SK-N-SH (cell line): ENCODE measurements around the gene RB1. TPM values are rescaled to one million over a fixed set of nuclear protein-coding genes. Genes with fewer than 3 reads are reported as not detected.

ENCODE experiments used
- CTCF ChIA-PET: fragments of 300-600, 350-600 bp; formaldehyde crosslinking; extraction: SDS; loops from one replicate; lab custom pipeline; 2021; lab: Yijun Ruan, JAX
- POLR2A ChIA-PET: fragments of 350-600 bp; sonication (Branson Sonifier 250); formaldehyde crosslinking; extraction: SDS; loops from one replicate; lab custom pipeline; 2020; ENCODE audit warnings: antibody characterized with exemption, inconsistent platforms; lab: Yijun Ruan, JAX
- DNase-seq: peaks from one replicate; pipeline ENCODE4 v3.0.0; 2012
- H2AFZ ChIP-seq: fragments of 200-600 bp; sonication (generic); 2 replicates; pipeline ENCODE4 v1.8.1; 2016; ENCODE audit warnings: antibody characterized with exemption, mild to moderate bottlenecking, low read depth
- H3F3A ChIP-seq: fragments of 200-600 bp; sonication (generic); replicated peaks from 2 replicates; pipeline ENCODE3; 2016; ENCODE audit warnings: antibody characterized with exemption, mild to moderate bottlenecking; ENCODE audit not compliant: insufficient read depth
- H3K27ac ChIP-seq, 2 experiments: fragments of 200-500 bp in 1 of 2; fragments of 200-600 bp in 1 of 2; sonication (Bioruptor generic) in 1 of 2; sonication (generic), shearing (Covaris generic) in 1 of 2; 2 replicates each; pipeline versions ENCODE4 v1.5.1 to v1.6.1; 2014 to 2016; ENCODE audit warnings: low read depth in 2 of 2, inconsistent platforms in 1 of 2, low read length in 1 of 2, mild to moderate bottlenecking in 1 of 2, mixed read lengths in 1 of 2
- H3K27me3 ChIP-seq: fragments of 200-600 bp; sonication (generic), shearing (Covaris generic); 2 replicates; pipeline ENCODE4 v1.6.1; 2016; ENCODE audit warnings: mixed run types; ENCODE audit not compliant: insufficient read depth
- H3K36me3 ChIP-seq, 2 experiments: fragments of 200-500 bp in 1 of 2; fragments of 200-600 bp in 1 of 2; sonication (Bioruptor generic) in 1 of 2; sonication (generic) in 1 of 2; replicated peaks in 1 of 2; 2 replicates each; pipeline versions ENCODE3 to v1.5.1; 2014 to 2016; ENCODE audit warnings: low read length in 1 of 2, mild to moderate bottlenecking in 1 of 2; ENCODE audit not compliant: insufficient read depth in 2 of 2, control insufficient read depth in 1 of 2
- H3K4me1 ChIP-seq, 2 experiments: fragments of 200-500 bp in 1 of 2; fragments of 200-600 bp in 1 of 2; sonication (Bioruptor generic) in 1 of 2; sonication (generic), shearing (Covaris generic) in 1 of 2; 2 replicates each; pipeline versions ENCODE4 v1.5.1 to v1.6.1; 2014 to 2016; ENCODE audit warnings: low read depth in 1 of 2, low read length in 1 of 2, mixed run types in 1 of 2; ENCODE audit not compliant: insufficient read depth in 2 of 2, control insufficient read depth in 1 of 2
- H3K4me2 ChIP-seq: fragments of 200-600 bp; sonication (generic), shearing (Covaris generic); 2 replicates; pipeline ENCODE4 v1.6.1; 2017; ENCODE audit warnings: mixed run types
- H3K4me3 ChIP-seq, 2 experiments: fragments of 200-500 bp in 1 of 2; fragments of 200-600 bp in 1 of 2; sonication (Bioruptor generic) in 1 of 2; sonication (generic), shearing (Covaris generic) in 1 of 2; 2 replicates each; pipeline versions ENCODE4 v1.5.1 to v1.8.1; 2014 to 2016; ENCODE audit warnings: low read depth in 2 of 2, inconsistent platforms in 1 of 2, low read length in 1 of 2, mild to moderate bottlenecking in 1 of 2, mixed read lengths in 1 of 2, moderate library complexity in 1 of 2
- H3K79me2 ChIP-seq: fragments of 200-600 bp; sonication (generic); 2 replicates; pipeline ENCODE4 v1.8.1; 2017; ENCODE audit warnings: mild to moderate bottlenecking; ENCODE audit not compliant: insufficient read depth
- H3K9ac ChIP-seq: fragments of 200-600 bp; sonication (generic); 2 replicates; pipeline ENCODE4 v1.6.1; 2017; ENCODE audit warnings: mixed run types
- H3K9me2 ChIP-seq: fragments of 200-600 bp; sonication (generic); 2 replicates; pipeline ENCODE4 v1.6.1; 2017; ENCODE audit warnings: mixed run types
- H3K9me3 ChIP-seq: fragments of 200-600 bp; sonication (generic); 2 replicates; pipeline ENCODE4 v1.6.1; 2017; ENCODE audit warnings: mixed run types, mild to moderate bottlenecking, moderate library complexity
- H4K20me1 ChIP-seq: fragments of 200-600 bp; sonication (generic); 2 replicates; pipeline ENCODE4 v1.6.1; 2017; ENCODE audit warnings: mild to moderate bottlenecking, mixed run types; ENCODE audit not compliant: insufficient read depth
- CHD2 ChIP-seq: fragments of 150-350 bp; IDR thresholded peaks from 2 replicates; pipeline ENCODE4 v1.6.1; 2018; ENCODE audit warnings: low read length; ENCODE audit not compliant: partially characterized antibody
- EP300 ChIP-seq, 2 experiments: IDR thresholded peaks; 2 replicates each; pipeline versions ENCODE4 v1.4.0 to v1.6.1; 2012; ENCODE audit warnings: borderline replicate concordance in 1 of 2, low read depth in 1 of 2, low read length in 1 of 2
- FOSL2 ChIP-seq: IDR thresholded peaks from 2 replicates; pipeline ENCODE4 v1.4.0; 2012; ENCODE audit warnings: low read depth, mild to moderate bottlenecking, moderate library complexity, borderline replicate concordance
- FOXJ3 ChIP-seq: sonication (generic); formaldehyde crosslinking; IDR thresholded peaks from 2 replicates; pipeline ENCODE4 v1.5.1; 2020; ENCODE audit warnings: mild to moderate bottlenecking, missing genetic modification reagents
- JUND ChIP-seq: IDR thresholded peaks from 2 replicates; pipeline ENCODE4 v1.4.0; 2012
- NFIC ChIP-seq: IDR thresholded peaks from 2 replicates; pipeline ENCODE4 v1.4.0; 2012; ENCODE audit warnings: borderline replicate concordance
- RFX5 ChIP-seq: IDR thresholded peaks from 2 replicates; pipeline ENCODE4 v1.6.1; 2012; ENCODE audit warnings: mild to moderate bottlenecking, improper control_type of control experiment, low read length
- SIN3A ChIP-seq: IDR thresholded peaks from 2 replicates; pipeline ENCODE4 v1.6.1; 2012; ENCODE audit warnings: low read depth, mild to moderate bottlenecking, low read length, moderate library complexity, borderline replicate concordance
- SMC3 ChIP-seq: IDR thresholded peaks from 2 replicates; pipeline ENCODE4 v1.6.1; 2012; ENCODE audit warnings: low read depth, low read length, improper control_type of control experiment
- TEAD4 ChIP-seq: IDR thresholded peaks from 2 replicates; pipeline ENCODE4 v1.4.0; 2012; ENCODE audit warnings: mild to moderate bottlenecking, borderline replicate concordance; ENCODE audit not compliant: insufficient read depth
- YY1 ChIP-seq: IDR thresholded peaks from 2 replicates; pipeline ENCODE4 v1.4.0; 2012; ENCODE audit warnings: low read depth, mild to moderate bottlenecking
- WGBS: methylation state at CpG from one replicate; pipeline ENCODE4 v1.1.6; 2017; ENCODE audit warnings: low lambda C conversion rate; 5-methylcytosine and 5-hydroxymethylcytosine counted together
- polyA plus RNA-seq, 3 experiments: library from polyadenylated mRNA; depleted of rRNA; stranded (reverse); fragments of >200 nt; gene quantifications; 2 replicates each; pipeline ENCODE4 v1.2.3, GENCODE V29; 2012
- TF ChIP-seq, protein P1 (sequence below): IDR thresholded peaks from 2 replicates; pipeline ENCODE4 v1.4.0; 2012; ENCODE audit warnings: low read depth, borderline replicate concordance
- TF ChIP-seq, protein P2 (sequence below): fragments of 150-350 bp; IDR thresholded peaks from 2 replicates; pipeline ENCODE4 v1.6.1; 2017; ENCODE audit warnings: antibody characterized with exemption, low read length, low read depth, borderline replicate concordance
- TF ChIP-seq, protein P3 (sequence below): IDR thresholded peaks from 2 replicates; pipeline ENCODE4 v1.4.0; 2012; ENCODE audit warnings: low read depth
- TF ChIP-seq, protein P4 (sequence below): IDR thresholded peaks from 2 replicates; pipeline ENCODE4 v1.6.1; 2012; ENCODE audit warnings: mild to moderate bottlenecking, low read depth, low read length, moderate library complexity

RB1 gene
- polyA plus RNA-seq, 1 of the 3 experiments (the other 2 are of a cell fraction) = 11.5 TPM

DNA sequence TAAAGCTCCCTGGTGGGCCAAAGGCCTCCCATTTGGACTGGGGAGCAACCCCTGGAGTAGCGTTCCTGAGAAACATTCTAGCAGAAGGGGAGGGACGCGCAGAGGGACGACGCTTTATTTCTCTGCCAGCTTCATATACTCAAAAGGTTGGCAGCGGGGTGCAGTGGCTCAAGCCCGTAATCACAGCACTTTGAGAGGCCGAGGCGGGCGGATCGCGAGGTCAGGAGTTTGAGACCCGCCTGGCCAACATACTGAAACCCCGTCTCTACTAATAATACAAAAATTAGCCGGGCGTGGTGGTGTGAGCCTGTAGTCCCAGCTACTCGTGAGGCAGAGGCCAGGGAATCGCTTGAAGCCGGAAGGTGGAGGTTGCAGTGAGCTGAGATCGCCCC, 16.8 kb downstream of the RB1 start:
- Histone ChIP-seq H2AFZ (no peak overlapping the region), H3K79me2 (peaks cover 56% of the 10 kb centered on the region), H3K36me3 (peaks cover 12 to 31% of the 10 kb centered on the region in 2 experiments), H4K20me1 (no peaks in the 10 kb centered on the region), H3K9ac (no peak overlapping the region), H3K4me3 (no peak overlapping the region), H3K9me2 (no peaks in the 10 kb centered on the region), H3K27me3 (no peaks in the 10 kb centered on the region), H3K27ac (no peak overlapping the region), H3K4me2 (no peak overlapping the region), H3K9me3 (peaks cover 10% of the 10 kb centered on the region; the same call in 1 of the 2 replicates), H3F3A (no peaks in the 10 kb centered on the region), H3K4me1 (no peaks in the 10 kb centered on the region)
- ChIA-PET CTCF (interaction anchor here (1.8 kb wide), 1 partner anchor 14 kb away, joined by 6 read pairs; no protein-coding TSS in a partner anchor), POLR2A (interaction anchor here (0.6 kb wide), 1 partner anchor 88 kb away, joined by 3 read pairs; the partner anchor contains the start of gene ITM2B)
- WGBS = 97% methylated on average over 20 of the region's 20 CpGs
- no peak for DNase-seq
- TF ChIP-seq SIN3A = no peak
- TF ChIP-seq, protein P1, sequence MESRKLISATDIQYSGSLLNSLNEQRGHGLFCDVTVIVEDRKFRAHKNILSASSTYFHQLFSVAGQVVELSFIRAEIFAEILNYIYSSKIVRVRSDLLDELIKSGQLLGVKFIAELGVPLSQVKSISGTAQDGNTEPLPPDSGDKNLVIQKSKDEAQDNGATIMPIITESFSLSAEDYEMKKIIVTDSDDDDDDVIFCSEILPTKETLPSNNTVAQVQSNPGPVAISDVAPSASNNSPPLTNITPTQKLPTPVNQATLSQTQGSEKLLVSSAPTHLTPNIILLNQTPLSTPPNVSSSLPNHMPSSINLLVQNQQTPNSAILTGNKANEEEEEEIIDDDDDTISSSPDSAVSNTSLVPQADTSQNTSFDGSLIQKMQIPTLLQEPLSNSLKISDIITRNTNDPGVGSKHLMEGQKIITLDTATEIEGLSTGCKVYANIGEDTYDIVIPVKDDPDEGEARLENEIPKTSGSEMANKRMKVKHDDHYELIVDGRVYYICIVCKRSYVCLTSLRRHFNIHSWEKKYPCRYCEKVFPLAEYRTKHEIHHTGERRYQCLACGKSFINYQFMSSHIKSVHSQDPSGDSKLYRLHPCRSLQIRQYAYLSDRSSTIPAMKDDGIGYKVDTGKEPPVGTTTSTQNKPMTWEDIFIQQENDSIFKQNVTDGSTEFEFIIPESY = no peak

GRCh38 chr13:48320891-48321510, 17.4 kb downstream of the RB1 start:
- Histone ChIP-seq H2AFZ (no peak overlapping the region), H3F3A (no peaks in the 10 kb centered on the region), H3K9me2 (no peaks in the 10 kb centered on the region), H3K4me3 (no peak overlapping the region), H3K4me2 (no peak overlapping the region), H3K27me3 (no peaks in the 10 kb centered on the region), H3K9ac (no peak overlapping the region), H3K9me3 (peaks cover 10% of the 10 kb centered on the region; the same call in 1 of the 2 replicates), H4K20me1 (no peaks in the 10 kb centered on the region), H3K36me3 (peaks cover 12 to 36% of the 10 kb centered on the region in 2 experiments), H3K27ac (no peak overlapping the region), H3K4me1 (no peaks in the 10 kb centered on the region), H3K79me2 (peaks cover 56% of the 10 kb centered on the region)
- no peak for DNase-seq
- TF ChIP-seq, protein P2, sequence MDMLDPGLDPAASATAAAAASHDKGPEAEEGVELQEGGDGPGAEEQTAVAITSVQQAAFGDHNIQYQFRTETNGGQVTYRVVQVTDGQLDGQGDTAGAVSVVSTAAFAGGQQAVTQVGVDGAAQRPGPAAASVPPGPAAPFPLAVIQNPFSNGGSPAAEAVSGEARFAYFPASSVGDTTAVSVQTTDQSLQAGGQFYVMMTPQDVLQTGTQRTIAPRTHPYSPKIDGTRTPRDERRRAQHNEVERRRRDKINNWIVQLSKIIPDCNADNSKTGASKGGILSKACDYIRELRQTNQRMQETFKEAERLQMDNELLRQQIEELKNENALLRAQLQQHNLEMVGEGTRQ = no peak
- TF ChIP-seq, protein P3, sequence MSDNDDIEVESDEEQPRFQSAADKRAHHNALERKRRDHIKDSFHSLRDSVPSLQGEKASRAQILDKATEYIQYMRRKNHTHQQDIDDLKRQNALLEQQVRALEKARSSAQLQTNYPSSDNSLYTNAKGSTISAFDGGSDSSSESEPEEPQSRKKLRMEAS = no peak
- no peak for TF ChIP-seq FOSL2
- TF ChIP-seq, protein P4, sequence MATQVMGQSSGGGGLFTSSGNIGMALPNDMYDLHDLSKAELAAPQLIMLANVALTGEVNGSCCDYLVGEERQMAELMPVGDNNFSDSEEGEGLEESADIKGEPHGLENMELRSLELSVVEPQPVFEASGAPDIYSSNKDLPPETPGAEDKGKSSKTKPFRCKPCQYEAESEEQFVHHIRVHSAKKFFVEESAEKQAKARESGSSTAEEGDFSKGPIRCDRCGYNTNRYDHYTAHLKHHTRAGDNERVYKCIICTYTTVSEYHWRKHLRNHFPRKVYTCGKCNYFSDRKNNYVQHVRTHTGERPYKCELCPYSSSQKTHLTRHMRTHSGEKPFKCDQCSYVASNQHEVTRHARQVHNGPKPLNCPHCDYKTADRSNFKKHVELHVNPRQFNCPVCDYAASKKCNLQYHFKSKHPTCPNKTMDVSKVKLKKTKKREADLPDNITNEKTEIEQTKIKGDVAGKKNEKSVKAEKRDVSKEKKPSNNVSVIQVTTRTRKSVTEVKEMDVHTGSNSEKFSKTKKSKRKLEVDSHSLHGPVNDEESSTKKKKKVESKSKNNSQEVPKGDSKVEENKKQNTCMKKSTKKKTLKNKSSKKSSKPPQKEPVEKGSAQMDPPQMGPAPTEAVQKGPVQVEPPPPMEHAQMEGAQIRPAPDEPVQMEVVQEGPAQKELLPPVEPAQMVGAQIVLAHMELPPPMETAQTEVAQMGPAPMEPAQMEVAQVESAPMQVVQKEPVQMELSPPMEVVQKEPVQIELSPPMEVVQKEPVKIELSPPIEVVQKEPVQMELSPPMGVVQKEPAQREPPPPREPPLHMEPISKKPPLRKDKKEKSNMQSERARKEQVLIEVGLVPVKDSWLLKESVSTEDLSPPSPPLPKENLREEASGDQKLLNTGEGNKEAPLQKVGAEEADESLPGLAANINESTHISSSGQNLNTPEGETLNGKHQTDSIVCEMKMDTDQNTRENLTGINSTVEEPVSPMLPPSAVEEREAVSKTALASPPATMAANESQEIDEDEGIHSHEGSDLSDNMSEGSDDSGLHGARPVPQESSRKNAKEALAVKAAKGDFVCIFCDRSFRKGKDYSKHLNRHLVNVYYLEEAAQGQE = no peak
- no peak for TF ChIP-seq JUND
- TF ChIP-seq YY1 = no peak
- no peak for TF ChIP-seq EP300 (IDR thresholded peaks at IDR 0.05; ENCODE audit: borderline replicate concordance in 1 of 2, low read depth in 1 of 2, low read length in 1 of 2)
- TF ChIP-seq FOXJ3 (CRISPR knock-in tag) = no peak
- TF ChIP-seq CHD2 = no peak
- no peak for TF ChIP-seq TEAD4
- TF ChIP-seq NFIC = no peak
- TF ChIP-seq SMC3 = no peak
- no peak for TF ChIP-seq RFX5
- POLR2A ChIA-PET = no interaction called here
- CTCF ChIA-PET = interaction anchor here (1.8 kb wide), 1 partner anchor 13 kb away, joined by 6 read pairs; no protein-coding TSS in a partner anchor
- 97% methylated on average over 34 of the region's 35 CpGs for WGBS
